HG03521 (cell line): Measurements from ENCODE around the gene EIF3I.

ENCODE experiments used
- ATAC-seq: cut with Tn5 transposase; IDR thresholded peaks from one replicate; pipeline ENCODE4 v1.9.1; 2021; ENCODE audit warnings: mild to moderate bottlenecking, moderate library complexity; ENCODE audit not compliant: unreplicated experiment

Gene EIF3I

DNA sequence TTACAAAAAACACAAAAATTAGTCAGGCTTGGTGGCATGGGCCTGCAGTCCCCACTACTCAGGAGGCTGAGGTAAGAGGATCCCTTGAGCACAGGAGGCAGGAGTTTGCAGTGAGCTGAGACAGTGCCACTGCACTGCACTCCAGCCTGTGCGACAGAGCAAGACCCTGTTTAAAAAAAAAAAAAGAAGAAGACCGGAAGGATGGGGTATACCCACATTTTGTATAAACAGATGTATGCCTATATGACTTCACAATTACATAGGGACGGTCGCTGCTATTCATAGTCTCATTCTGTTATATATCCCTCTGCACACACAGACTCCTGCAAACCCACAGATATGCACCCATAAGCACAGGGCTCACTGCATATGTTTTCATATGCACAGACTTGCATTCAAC, 41.5 kb downstream of the EIF3I start:
- no peak for ATAC-seq

DNA sequence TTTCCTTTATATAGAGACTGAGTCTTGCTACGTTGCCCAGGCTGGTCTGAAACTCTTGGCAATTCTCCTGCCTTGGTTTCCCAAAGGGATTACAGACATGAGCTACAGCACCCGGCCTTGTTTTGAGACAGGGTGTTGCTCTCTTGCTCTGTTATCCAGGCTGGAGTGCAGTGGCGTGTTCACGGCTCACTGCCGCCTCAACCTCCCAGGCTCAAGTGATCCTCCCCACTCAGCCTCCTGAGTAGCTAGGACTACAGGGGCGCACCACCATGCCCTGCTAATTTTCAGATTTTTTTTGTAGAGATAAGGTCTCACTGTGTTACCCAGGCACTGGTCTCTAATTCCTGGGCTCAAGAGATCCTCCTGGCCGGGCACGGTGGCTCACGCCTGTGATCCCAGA, 43.6 kb downstream of the EIF3I start:
- no peak for ATAC-seq

DNA sequence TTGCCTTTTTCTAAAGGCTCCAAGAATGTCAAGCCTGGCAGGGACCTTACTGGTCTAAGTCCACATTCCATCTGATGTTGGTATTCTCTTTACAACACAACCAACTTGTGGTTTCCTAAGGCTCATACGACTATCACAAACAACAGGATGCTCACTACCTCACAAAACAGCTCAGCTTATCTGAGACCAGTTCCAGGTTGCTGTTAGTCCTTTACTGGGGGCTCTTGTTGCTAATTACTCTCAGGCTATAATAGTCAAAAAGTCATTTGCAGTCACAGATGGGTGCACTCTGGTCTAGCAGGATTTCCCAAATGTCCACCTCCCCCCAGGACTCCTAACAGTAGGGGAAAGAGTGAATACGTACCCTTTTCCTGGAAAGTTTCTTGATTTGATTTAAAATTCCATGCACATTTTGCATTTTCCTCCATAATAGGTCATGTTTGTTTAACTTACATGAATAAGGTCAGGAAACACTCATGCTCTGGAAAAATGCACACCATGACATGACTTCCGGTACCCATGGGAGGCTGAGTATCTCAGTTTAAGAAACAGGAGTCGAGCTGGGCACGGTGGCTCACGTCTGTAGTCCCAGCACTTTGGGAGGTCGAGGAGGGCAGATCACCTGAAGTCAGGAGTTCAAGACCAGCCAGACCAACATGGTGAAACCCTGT, 44.8 kb downstream of the EIF3I start:
- ATAC-seq = no peak

DNA sequence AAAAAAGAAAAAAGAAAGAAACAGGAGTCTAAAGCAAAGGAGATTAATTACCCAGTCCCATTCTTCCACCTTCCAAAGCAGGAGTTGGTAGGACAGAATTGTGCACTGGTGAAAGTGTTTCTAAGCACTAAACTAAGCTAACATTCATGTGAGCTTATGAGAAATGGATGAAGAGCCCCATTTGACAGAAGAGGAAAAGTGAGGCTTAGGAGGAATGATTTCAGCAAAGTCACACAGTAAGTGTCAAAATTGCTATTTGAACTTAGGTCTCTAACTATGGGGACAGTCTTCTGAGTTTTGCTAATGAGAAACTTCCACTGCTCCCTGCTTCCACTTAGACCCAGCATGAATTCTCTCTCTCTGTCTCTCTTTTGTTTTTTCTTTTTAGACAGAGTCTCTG, 47.5 kb downstream of the EIF3I start:
- ATAC-seq = no peak

DNA sequence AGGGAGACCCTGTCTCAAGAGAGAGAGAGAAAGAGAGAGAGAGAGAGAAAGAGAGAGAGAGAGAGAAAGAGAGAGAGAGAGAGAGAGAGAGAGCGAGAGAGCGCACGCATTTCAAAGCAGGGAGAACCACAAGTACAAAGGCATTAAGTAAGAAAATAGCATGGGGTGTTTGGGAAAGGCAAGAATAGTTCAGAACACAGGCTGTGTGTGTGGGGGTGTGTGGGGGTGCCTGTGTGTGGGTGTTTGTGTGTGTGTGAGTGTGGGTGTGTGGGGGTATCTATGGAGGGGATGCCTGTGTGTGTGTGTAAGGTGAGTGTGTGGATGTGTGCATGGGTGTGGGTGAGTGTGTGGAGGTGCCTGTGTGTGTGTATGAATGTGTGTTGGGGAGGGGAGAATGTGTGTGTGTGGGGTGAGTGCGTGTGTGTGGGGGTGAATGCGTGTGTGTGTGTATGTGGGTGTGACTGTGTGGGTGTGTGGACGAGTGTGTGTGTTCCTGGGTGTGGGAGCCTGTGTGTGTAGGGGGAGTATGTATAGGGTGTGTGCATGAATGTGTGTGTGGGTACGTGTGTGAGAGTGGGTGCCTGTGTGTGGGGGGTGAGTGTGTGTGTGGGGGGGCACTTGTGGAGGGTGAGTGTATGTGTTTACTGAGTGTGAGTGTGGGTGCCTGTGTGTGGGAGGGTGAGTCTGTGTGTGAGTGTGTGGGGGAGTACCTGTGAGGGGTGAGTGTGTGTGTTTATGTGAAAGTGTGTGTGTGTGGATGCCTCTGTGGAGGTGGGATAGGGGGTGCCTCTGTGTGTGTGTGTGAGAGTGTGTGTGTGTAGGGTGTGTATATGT, 50.6 kb downstream of the EIF3I start:
- no peak for ATAC-seq

DNA sequence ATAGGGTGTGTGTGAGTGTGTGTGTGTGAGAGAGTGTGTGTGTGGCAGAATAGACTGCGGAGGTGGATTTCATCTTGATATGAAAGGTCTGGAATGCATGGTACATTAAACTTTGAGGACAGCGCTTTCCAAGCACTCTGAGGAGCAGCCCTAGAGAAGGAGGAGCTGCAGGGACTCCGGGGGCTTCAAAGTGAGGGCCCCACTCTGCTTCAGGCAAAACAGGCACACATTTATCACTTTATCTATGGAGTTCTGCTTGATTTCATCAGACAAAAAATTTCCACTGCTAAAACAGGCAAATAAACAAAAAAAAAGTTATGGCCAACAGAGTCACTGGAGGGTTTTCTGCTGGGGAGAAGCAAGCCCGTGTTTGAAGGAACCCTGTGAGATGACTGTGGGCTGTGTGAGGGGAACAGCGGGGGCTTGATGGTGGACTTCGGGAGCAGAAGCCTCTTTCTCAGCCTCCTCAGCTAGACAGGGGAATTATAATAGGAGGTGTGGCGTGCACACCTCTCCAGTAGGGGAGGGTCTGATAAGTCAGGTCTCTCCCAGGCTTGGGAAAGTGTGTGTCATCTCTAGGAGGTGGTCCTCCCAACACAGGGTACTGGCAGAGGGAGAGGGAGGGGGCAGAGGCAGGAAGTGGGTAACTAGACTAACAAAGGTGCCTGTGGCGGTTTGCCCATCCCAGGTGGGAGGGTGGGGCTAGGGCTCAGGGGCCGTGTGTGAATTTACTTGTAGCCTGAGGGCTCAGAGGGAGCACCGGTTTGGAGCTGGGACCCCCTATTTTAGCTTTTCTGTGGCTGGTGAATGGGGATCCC, 51.4 kb downstream of the EIF3I start:
- no peak for ATAC-seq

DNA sequence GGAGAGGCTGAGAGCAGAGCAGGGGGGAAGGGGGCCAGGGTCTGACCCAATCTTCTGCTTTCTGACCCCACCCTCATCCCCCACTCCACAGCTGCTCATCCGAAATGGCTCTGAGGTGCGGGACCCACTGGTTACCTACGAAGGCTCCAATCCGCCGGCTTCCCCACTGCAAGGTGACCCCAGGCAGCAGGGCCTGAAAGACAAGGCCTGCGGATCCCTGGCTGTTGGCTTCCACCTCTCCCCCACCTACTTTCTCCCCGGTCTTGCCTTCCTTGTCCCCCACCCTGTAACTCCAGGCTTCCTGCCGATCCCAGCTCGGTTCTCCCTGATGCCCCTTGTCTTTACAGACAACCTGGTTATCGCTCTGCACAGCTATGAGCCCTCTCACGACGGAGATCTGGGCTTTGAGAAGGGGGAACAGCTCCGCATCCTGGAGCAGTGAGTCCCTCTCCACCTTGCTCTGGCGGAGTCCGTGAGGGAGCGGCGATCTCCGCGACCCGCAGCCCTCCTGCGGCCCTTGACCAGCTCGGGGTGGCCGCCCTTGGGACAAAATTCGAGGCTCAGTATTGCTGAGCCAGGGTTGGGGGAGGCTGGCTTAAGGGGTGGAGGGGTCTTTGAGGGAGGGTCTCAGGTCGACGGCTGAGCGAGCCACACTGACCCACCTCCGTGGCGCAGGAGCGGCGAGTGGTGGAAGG, 52.6 kb downstream of the EIF3I start:
- ATAC-seq = no peak

DNA sequence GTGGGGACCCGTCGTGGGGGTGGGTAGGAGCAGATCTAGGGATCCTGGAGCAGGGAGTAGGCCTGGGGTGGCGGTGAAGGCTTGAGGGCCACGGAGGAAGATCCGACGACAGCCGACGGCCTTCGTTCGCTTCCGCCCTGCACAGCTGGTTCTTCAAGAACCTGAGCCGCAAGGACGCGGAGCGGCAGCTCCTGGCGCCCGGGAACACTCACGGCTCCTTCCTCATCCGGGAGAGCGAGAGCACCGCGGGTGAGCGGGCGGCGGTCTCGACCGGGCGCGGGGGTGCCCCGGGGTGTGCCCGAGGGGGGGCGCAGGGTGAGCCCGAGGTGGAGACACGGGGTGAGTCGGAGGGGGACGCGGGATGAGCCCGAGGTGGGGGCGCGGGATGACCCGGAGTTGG, 53.2 kb downstream of the EIF3I start:
- ATAC-seq = no peak

DNA sequence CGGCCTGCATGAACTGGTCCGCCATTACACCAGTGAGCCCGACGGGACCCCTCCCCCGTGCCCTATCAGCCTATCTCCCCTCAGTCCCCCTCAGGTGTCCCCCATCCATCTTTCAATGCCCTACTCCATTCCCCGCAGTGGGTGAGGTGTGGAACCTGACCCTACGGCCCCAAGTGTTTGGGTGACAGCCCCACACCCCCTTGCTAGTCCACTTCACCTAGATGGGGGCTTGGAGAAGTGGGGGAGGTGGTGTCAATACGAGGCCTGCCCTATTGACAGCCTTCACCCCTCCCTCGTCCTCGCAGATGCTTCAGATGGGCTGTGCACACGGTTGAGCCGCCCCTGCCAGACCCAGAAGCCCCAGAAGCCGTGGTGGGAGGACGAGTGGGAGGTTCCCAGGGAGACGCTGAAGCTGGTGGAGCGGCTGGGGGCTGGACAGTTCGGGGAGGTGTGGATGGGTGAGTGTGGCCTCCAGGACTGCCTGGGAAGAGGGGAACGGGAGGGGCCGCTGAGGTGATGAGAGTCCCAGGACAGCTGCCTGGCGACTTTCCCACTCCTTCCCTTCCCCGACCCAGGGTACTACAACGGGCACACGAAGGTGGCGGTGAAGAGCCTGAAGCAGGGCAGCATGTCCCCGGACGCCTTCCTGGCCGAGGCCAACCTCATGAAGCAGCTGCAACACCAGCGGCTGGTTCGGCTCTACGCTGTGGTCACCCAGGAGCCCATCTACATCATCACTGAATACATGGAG, 54.0 kb downstream of the EIF3I start:
- no peak for ATAC-seq
